ENCODE data around the gene ZNF324B.

Gene ZNF324B

GRCh38 chr19:58492265-58492664 lies 40.8 kb downstream of the ZNF324B start:
- no peaks in the 10 kb centered on the region for H3K9me2 ChIP-seq (replicated peaks; ENCODE audit: insufficient read depth, low read length)
- H3F3A ChIP-seq (ENCODE audit: insufficient read depth) = no peaks in the 10 kb centered on the region
- H3K36me3 ChIP-seq (ENCODE audit: low read length) = no peaks in the 10 kb centered on the region
- TF ChIP-seq EZH2phosphoT487 (conservative IDR thresholded peaks at IDR 0.05; ENCODE audit: low read length) (no peak), CTCF (IDR thresholded peaks at IDR 0.05; ENCODE audit: insufficient read depth, low read length, poor library complexity, severe bottlenecking) (no peak)
- no peak overlapping the region for H3K9ac ChIP-seq (ENCODE audit: low read length)
- H3K4me3 ChIP-seq (ENCODE audit: insufficient read depth, low read length, poor library complexity, severe bottlenecking) = no peak overlapping the region
- H3K79me2 ChIP-seq (ENCODE audit: insufficient read depth, low read length) = no peaks in the 10 kb centered on the region
- no peak overlapping the region for H3K4me2 ChIP-seq (ENCODE audit: low read depth, low read length, poor library complexity, severe bottlenecking)
- H4K20me1 ChIP-seq (ENCODE audit: low read depth, low read length) = no peaks in the 10 kb centered on the region
- H3K27ac ChIP-seq (ENCODE audit: low read depth, low read length) = no peak overlapping the region
- no peaks in the 10 kb centered on the region for H3K9me3 ChIP-seq (ENCODE audit: insufficient read depth, low read length)
- H3K27me3 ChIP-seq (ENCODE audit: low read length) = no peaks in the 10 kb centered on the region
- no peak overlapping the region for H2AFZ ChIP-seq (ENCODE audit: low read depth, low read length, severe bottlenecking)

GRCh38 chr19:58497634-58498170 lies 46.3 kb downstream of the ZNF324B start:
- Histone ChIP-seq H3K27ac (ENCODE audit: low read depth, low read length) (no peak overlapping the region), H3K9me2 (replicated peaks; ENCODE audit: insufficient read depth, low read length) (no peaks in the 10 kb centered on the region), H3K9me3 (ENCODE audit: insufficient read depth, low read length) (no peaks in the 10 kb centered on the region), H3K36me3 (ENCODE audit: low read length) (no peaks in the 10 kb centered on the region), H3K4me3 (ENCODE audit: insufficient read depth, low read length, poor library complexity, severe bottlenecking) (no peak overlapping the region), H3F3A (ENCODE audit: insufficient read depth) (peaks cover 5% of the 10 kb centered on the region; the same call in 1 of the 2 replicates), H3K9ac (ENCODE audit: low read length) (no peak overlapping the region), H4K20me1 (ENCODE audit: low read depth, low read length) (no peaks in the 10 kb centered on the region), H3K79me2 (ENCODE audit: insufficient read depth, low read length) (no peaks in the 10 kb centered on the region), H2AFZ (ENCODE audit: low read depth, low read length, severe bottlenecking) (no peak overlapping the region), H3K27me3 (ENCODE audit: low read length) (no peaks in the 10 kb centered on the region), H3K4me2 (ENCODE audit: low read depth, low read length, poor library complexity, severe bottlenecking) (peak overlapping the region; percentile 74)
- TF ChIP-seq EZH2phosphoT487 (conservative IDR thresholded peaks at IDR 0.05; ENCODE audit: low read length) (no peak), CTCF (IDR thresholded peaks at IDR 0.05; ENCODE audit: insufficient read depth, low read length, poor library complexity, severe bottlenecking) (no peak)

DNA sequence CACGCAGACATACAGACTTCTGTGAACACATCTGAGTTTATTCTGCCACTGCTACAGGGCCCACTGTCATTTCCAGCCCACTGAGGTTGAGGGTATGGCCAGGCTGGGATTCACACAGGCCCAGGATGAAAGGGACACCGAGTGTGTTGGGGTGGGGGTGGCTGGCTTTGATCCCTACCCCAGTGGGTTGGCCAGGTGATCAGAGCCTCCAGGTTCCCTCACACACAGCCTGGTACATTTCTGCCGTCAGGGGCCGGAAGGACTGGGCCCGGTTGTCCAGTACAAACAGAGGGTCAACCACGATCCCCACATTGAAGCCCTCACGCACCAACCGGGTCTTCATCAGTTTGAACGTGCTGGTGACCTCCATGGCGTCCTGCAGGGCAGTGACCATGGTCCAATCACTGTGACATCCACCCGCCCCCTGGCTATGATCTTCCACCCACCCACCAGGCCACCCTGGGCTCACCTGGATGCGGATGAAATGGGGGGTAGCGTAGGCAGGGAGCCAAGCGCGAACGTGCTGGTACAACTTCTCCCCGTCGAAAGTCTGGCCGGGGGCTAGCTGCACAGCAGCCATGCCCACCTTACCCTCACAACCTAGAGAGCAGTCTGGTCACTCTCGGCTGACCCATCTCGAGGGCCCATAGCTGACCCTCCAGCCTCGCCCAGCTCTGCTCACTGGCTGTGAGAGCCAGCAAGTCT lies 47.0 kb downstream of the ZNF324B start:
- Histone ChIP-seq H3K79me2 (ENCODE audit: insufficient read depth, low read length) (no peaks in the 10 kb centered on the region), H3K4me2 (ENCODE audit: low read depth, low read length, poor library complexity, severe bottlenecking) (peak overlapping the region; percentile 74), H3K9me2 (replicated peaks; ENCODE audit: insufficient read depth, low read length) (no peaks in the 10 kb centered on the region), H3K27me3 (ENCODE audit: low read length) (no peaks in the 10 kb centered on the region), H3K27ac (ENCODE audit: low read depth, low read length) (no peak overlapping the region), H3K9me3 (ENCODE audit: insufficient read depth, low read length) (no peaks in the 10 kb centered on the region), H4K20me1 (ENCODE audit: low read depth, low read length) (no peaks in the 10 kb centered on the region), H3K36me3 (ENCODE audit: low read length) (no peaks in the 10 kb centered on the region), H3K9ac (ENCODE audit: low read length) (peak overlapping the region; percentile 59), H3K4me3 (ENCODE audit: insufficient read depth, low read length, poor library complexity, severe bottlenecking) (peak overlapping the region; percentile 66), H3F3A (ENCODE audit: insufficient read depth) (peaks cover 5% of the 10 kb centered on the region; the same call in 1 of the 2 replicates), H2AFZ (ENCODE audit: low read depth, low read length, severe bottlenecking) (peak overlapping the region; percentile 86)
- TF ChIP-seq EZH2phosphoT487 (conservative IDR thresholded peaks at IDR 0.05; ENCODE audit: low read length) (no peak), CTCF (IDR thresholded peaks at IDR 0.05; ENCODE audit: insufficient read depth, low read length, poor library complexity, severe bottlenecking) (no peak)

All from SU-DHL-6 (cell line).